Uterus (tissue), 2 donors: ENCODE data around the gene CRY2.

Experiments
- POLR2A ChIP-seq, 2 donors: fragments of 450-650 bp; IDR thresholded peaks; one replicate each; pipeline ENCODE4 v1.6.1; 2016; ENCODE audit warnings: antibody characterized with exemption in 2 of 2, mild to moderate bottlenecking in 1 of 2, moderate library complexity in 1 of 2
- TF ChIP-seq, protein P1 (sequence below), 4 experiments: fragments of 200-600 bp in 2 of 4; fragments of 450-650 bp in 2 of 4; sonication (generic) in 2 of 4; IDR thresholded peaks; one replicate each; pipeline ENCODE4 v1.5.1; 2016 to 2019; ENCODE audit warnings: antibody characterized with exemption in 4 of 4, mild to moderate bottlenecking in 2 of 4, moderate library complexity in 1 of 4

DNA sequence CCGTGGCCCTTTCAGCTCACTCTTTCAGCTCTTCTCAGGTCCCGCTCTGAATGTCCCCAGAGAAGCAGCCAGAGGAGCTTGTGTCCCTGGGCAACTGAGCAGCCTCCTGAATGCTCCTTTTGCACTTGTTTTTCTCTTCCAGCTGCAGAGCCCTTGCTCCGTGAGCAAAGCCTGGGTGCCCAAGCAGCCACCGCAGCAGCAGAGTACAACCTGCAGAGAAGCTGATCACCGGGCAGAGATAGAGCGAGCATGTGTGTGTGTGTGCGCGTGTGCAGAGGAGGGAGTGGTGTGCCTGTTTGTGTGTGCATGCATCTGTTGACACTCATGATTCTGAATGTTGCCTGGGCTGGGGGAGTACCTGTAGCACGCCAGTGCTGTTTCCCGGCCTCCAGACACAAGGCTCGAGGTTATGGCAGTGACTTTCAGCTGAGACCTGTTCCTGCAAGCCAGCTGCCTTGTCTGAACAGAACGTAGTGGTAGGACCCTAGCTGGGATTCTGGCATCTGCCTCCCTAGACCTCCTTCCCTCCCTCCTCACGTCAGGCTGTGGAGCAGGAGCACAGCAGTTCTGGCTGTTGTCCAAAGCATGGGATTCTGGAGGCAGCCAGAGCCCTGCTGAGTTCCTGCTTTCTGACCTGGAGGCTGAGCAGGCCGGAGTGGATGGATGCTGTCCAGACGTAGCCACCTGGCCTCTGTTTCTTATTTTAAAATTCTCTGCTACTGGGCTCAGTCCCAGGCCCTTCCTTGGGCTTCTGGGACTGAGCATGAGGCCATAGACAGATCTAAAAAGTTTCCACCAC, 33.7 kb downstream of the CRY2 start:
- TF ChIP-seq, protein P1, sequence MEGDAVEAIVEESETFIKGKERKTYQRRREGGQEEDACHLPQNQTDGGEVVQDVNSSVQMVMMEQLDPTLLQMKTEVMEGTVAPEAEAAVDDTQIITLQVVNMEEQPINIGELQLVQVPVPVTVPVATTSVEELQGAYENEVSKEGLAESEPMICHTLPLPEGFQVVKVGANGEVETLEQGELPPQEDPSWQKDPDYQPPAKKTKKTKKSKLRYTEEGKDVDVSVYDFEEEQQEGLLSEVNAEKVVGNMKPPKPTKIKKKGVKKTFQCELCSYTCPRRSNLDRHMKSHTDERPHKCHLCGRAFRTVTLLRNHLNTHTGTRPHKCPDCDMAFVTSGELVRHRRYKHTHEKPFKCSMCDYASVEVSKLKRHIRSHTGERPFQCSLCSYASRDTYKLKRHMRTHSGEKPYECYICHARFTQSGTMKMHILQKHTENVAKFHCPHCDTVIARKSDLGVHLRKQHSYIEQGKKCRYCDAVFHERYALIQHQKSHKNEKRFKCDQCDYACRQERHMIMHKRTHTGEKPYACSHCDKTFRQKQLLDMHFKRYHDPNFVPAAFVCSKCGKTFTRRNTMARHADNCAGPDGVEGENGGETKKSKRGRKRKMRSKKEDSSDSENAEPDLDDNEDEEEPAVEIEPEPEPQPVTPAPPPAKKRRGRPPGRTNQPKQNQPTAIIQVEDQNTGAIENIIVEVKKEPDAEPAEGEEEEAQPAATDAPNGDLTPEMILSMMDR (IDR thresholded peaks at IDR 0.05) = no peak
- TF ChIP-seq POLR2A (IDR thresholded peaks at IDR 0.05) = no peak
